GM21529 (cell line): ENCODE data around the gene PAPOLA.
"Not testable (repeated sequence)": the region's sequence is repeated elsewhere in the genome, so short reads cannot be mapped to it uniquely, and the experiment has no call there.

Source experiments
- ATAC-seq: cut with Tn5 transposase; IDR thresholded peaks from one replicate; pipeline ENCODE4 v1.9.1; 2021; ENCODE audit not compliant: unreplicated experiment

Gene PAPOLA

GRCh38 chr14:96502621-96503305 is 581 bp downstream of the PAPOLA start:
- peak; percentile 37 for ATAC-seq

DNA sequence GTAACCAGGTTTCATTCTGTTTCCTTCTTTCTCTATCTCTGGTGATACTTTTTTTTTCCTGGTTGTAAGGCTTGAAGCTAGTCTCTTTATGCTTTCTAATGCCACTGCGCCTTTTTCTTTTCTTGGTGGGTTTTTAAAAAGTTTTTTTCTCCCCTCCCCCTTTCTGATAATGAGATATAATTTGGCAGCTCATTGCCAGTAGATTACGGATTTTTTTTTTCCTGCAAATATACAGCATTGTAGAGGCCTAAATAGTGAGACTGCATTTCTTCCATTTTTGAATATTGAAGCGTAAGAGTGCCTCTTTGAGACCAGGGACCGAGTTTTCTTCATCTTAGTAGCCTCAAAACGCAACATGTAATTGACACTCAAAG is 1.1 kb downstream of the PAPOLA start:
- no peak for ATAC-seq

GRCh38 chr14:96504353-96504752 is 2.2 kb downstream of the PAPOLA start:
- ATAC-seq = not testable (repeated sequence)

DNA sequence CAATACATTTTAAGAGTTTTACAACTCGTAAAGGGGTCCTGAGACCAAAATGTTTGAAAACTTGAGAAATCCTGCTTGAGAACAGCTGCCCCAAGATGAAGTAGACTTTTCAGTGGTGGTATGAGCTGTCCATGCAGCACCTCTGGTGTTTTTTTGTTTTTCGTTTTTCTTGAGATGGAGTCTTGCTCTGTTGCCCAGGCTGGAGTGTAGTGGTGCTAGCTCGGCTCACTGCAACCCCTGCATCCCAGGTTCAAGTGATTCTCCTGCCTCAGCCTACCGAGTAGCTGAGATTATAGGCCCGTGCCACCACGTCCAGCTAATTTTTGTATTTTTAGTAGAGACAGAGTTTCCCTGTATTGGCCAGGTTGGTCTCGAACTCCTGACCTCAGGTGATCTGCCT is 5.5 kb downstream of the PAPOLA start:
- ATAC-seq = no peak

DNA sequence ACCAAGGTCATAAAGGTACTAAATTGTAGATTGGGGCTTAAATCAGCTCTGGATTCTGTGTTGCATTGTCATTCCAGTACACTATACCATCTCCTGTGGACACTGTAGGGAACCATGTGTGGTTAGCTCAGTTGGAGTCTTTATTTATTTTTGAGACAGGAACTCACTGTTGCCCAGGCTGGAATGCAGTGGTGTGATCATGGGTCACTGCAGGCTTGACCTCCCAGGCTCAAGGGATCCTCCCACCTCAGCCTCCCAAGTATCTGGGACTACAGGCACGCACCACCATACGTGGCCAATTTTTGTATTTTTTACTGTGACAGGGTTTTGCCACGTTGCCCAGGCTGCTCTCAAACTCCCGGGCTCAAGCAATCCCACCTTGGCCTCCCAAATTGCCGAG is 6.7 kb downstream of the PAPOLA start:
- ATAC-seq = no peak

GRCh38 chr14:96509457-96510090 is 7.4 kb downstream of the PAPOLA start:
- peak; percentile 55 for ATAC-seq

GRCh38 chr14:96511146-96511545 is 9.0 kb downstream of the PAPOLA start:
- ATAC-seq = no peak

- ATAC-seq = no peak
These were observed 9.5 kb downstream of the PAPOLA start for GRCh38 chr14:96511667-96512066.

DNA sequence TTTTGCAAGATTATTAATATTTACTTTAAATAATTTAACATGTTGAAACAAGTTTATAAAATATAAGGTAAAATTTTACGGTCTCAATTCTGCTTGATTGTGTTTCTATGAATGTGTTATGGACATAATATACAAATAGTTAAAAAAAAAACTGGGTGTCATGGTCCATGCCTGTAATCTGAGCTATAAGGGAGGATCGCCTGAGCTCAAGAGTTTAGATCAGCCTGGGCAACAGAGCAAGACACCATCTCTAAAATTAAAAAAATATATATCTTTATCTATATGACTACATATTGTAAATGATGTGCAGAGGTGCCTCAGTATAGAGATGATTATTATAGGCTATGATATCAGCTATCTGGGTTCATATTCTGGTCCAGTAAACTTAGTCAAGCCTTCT is 9.9 kb downstream of the PAPOLA start:
- ATAC-seq = no peak

GRCh38 chr14:96512602-96513397 is 10.6 kb downstream of the PAPOLA start:
- ATAC-seq = no peak

DNA sequence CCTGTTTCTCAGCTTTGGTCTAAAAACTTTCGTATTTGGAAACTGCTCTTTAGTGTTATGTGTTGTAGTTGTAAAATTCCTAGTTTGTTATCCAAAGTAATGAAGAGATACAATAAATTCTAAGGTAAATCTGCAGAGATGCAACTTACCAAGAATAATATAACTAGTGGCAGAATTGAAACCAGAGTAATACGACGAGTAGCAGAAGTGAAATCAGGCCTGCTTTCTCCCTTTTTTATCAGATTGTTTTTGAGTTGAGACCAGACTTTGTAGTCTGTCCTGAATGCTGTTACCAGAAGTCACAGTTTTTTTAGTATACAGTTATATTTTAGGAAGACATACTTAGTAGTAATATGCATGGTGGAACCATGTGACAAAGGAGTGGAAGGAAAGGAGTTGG is 12.5 kb downstream of the PAPOLA start:
- ATAC-seq = peak; percentile 71

GRCh38 chr14:96515731-96516130 is 13.5 kb downstream of the PAPOLA start:
- no peak for ATAC-seq

DNA sequence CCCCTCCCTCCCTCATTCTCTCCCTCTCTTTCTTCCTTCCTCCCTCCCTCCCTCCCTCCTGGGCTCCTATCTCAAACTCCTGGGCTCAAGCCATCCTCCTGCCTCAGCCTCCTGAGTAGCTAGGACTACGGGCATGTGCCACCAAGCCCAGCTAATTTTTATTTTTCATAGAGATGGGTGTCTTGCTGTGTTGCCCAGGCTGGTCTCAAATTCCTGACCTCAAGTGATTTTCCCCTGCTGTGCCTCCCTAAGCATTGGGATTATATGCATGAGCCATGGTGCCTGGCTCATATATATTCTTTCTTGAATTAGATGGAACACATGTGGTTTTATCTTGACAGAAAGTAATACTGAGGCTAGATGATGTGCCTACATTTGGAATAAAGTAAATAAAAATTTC is 14.2 kb downstream of the PAPOLA start:
- ATAC-seq = no peak

GRCh38 chr14:96519970-96520369 is 17.8 kb downstream of the PAPOLA start:
- ATAC-seq = peak; percentile 72

DNA sequence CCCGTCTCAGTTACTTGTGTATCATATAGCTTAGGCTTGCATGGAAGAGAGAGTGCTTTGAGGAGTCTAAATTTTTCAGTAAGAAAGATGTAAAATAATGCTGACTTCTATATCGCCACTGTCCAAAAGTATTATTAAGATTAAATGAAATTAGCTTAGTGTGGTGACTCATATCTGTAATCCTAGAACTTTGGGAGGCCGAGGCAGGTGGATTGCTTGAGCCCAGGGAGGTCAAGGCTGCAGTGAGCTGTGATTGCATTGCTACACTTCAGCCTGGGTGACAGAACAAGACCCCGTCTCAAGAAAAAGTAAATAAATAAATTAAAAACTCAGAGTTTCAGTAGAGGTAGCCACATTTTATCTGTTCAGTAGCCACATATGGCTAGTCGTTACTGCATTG is 23.3 kb downstream of the PAPOLA start:
- ATAC-seq = no peak

DNA sequence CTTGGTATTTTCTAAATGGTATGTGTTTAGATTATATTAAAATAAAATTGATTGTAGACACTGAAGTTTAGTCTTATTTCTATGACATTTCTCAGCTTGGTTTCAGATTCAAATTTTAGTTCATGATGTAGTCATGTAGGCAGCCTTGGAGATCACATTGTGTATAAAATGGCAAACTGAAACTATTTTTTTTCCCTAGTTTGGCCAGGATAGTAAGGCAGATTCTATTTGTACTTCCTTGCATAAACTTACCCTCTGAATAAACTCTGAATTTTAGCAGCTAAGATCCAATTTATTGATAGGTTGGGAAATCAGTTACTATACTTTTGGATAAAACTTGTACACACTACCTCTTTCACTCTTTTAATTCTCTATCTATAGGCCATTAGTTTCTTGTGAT is 30.4 kb downstream of the PAPOLA start:
- no peak for ATAC-seq

DNA sequence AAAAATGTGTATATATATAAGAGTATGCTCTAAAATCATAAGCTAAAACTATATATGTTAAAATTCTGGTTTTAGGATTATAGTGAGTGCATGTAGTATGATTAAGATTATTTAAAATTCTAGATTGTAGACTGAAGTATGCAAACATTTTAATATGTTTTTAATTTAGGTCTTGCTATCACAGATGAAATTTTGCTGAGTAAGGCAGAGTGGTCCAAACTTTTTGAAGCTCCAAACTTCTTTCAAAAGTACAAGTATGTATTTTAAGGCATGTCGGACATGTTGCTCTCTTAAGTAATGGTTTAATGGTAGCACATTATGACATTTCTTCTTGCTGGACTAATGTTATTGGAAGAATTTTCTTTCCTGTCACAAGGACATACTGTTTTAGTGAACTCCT is 34.6 kb downstream of the PAPOLA start:
- no peak for ATAC-seq

DNA sequence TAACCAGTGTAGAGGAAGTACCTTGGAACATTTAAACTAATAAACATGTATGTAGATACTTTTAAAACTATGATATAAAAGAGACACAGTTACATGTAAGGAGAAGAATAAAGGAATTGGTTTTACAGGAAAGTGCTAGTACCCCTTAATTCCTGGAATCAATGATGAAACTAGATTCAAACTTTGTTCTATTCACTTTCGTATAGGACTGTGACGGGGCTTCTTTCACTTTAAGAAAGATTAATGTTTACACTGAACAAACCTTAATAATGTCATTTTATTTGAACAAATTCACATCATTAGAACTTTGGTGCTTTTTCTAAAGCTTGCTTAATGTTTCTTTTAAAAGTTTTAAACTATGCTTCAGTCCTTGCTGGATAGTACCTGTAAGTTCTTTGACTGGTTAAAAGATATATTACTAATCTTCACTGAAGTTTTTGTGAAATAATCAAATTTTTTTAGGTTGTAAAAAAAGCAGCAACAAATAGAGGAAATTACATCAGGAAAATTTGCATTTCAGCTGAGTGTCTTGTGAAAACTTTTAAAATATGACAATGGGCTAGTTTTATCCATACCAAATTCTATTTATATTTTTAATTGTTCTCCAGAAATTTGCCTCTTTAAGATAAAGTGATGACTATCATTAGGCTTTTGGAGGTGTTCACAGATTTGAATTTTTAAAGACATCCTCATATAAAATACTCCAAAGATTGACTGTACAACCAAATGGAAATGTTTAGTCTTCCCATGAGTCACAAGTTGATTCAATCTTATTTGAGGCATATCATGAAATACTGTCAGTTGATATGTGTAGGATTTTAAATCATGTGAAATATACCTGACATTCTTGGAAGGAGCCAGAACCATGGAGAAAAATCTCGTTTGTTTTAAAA is 36.2 kb downstream of the PAPOLA start:
- no peak for ATAC-seq

DNA sequence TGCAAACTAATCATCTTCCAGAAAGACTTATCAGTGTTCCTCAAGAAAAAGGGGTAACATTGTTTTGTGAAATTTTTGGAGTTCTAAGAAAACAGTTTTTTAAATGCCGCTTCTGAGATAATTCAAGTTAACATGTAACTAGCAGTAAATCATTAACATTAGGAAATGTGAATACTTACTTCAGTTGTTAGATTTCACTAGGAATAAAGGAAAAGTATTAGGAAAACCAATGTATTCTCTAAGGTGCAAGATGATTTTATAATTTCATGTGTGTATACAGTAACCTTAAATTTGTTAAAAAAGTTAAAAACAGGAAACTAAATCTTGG is 36.8 kb downstream of the PAPOLA start:
- ATAC-seq = no peak

- no peak for ATAC-seq
These were observed 52.2 kb downstream of the PAPOLA start for GRCh38 chr14:96554315-96554910.

- no peak for ATAC-seq
These were observed 57.4 kb downstream of the PAPOLA start for GRCh38 chr14:96559571-96559970.
